GM18951 (cell line): Measurements from ENCODE around the gene CCDC120.

ENCODE experiments used
- POLR2A ChIP-seq: IDR thresholded peaks from 4 replicates; pipeline ENCODE4 v1.6.1; 2011; ENCODE audit warnings: mild to moderate bottlenecking; ENCODE audit not compliant: insufficient read length, insufficient read depth; ENCODE audit errors: extremely low read depth
- in situ Hi-C: fragments of 300-500 bp; cut with MboI; formaldehyde crosslinking; loops from one replicate; pipeline ENCODE4 v1.12.0; 2022; ENCODE audit warnings: low sequenced_read_pairs, mixed read lengths, inconsistent platforms; ENCODE audit not compliant: unreplicated experiment

The CCDC120 gene

GRCh38 chrX:49053223-49054072, 5.4 kb upstream of the CCDC120 start:
- TF ChIP-seq POLR2A, result peak; percentile 30
- in situ Hi-C loops, result no loop called here

- in situ Hi-C loops, result no loop called here
- TF ChIP-seq POLR2A, result no peak
These were observed 4.6 kb upstream of the CCDC120 start for GRCh38 chrX:49054073-49054762.

- TF ChIP-seq POLR2A, result no peak
- in situ Hi-C loops, result no loop called here
These were observed 402 bp downstream of the CCDC120 start for GRCh38 chrX:49059201-49059600.

- no peak for TF ChIP-seq POLR2A
- in situ Hi-C loops, result no loop called here
These were observed 884 bp downstream of the CCDC120 start for GRCh38 chrX:49059681-49060085.

GRCh38 chrX:49060914-49061313, 2.1 kb downstream of the CCDC120 start:
- no peak for TF ChIP-seq POLR2A
- in situ Hi-C loops, result no loop called here

- no peak for TF ChIP-seq POLR2A
- in situ Hi-C loops, result no loop called here
These were observed 2.7 kb downstream of the CCDC120 start for GRCh38 chrX:49061490-49061889.

- in situ Hi-C loops, result no loop called here
- TF ChIP-seq POLR2A, result no peak
These were observed 3.1 kb downstream of the CCDC120 start for GRCh38 chrX:49061916-49062315.

GRCh38 chrX:49063715-49064114, 4.9 kb downstream of the CCDC120 start:
- in situ Hi-C loops, result no loop called here
- no peak for TF ChIP-seq POLR2A

GRCh38 chrX:49064303-49064702, 5.5 kb downstream of the CCDC120 start:
- in situ Hi-C loops, result no loop called here
- no peak for TF ChIP-seq POLR2A

GRCh38 chrX:49064735-49065134, 5.9 kb downstream of the CCDC120 start:
- TF ChIP-seq POLR2A, result no peak
- in situ Hi-C loops, result no loop called here

GRCh38 chrX:49066278-49066677, 7.5 kb downstream of the CCDC120 start:
- TF ChIP-seq POLR2A, result no peak
- in situ Hi-C loops, result no loop called here

- in situ Hi-C loops, result no loop called here
- TF ChIP-seq POLR2A, result no peak
These were observed 7.9 kb downstream of the CCDC120 start for GRCh38 chrX:49066690-49067089.

GRCh38 chrX:49067285-49068120, 8.7 kb downstream of the CCDC120 start:
- in situ Hi-C loops, result no loop called here
- no peak for TF ChIP-seq POLR2A

GRCh38 chrX:49069038-49069437, 10.2 kb downstream of the CCDC120 start:
- in situ Hi-C loops, result no loop called here
- TF ChIP-seq POLR2A, result no peak

GRCh38 chrX:49070988-49071387, 12.2 kb downstream of the CCDC120 start:
- no peak for TF ChIP-seq POLR2A
- in situ Hi-C loops, result no loop called here
